Measurements from ENCODE around the gene TRPC6. TPM values are rescaled to one million over a fixed set of nuclear protein-coding genes. Genes with fewer than 3 reads are reported as not detected.
A peak's percentile ranks its signal among the peaks of the same experiment; 100 is the strongest.

Gene TRPC6
- total RNA-seq, 5 donors from 2014 or later (not counting 1 experiment from before 2014, with no cell fraction given): not detected

- H3K27ac Mint-ChIP-seq: no peak overlapping the region
- 100% methylated on average over 1 of the region's 4 CpGs for WGBS (ENCODE audit: insufficient coverage)
- no peaks in the 10 kb centered on the region for H3K4me1 ChIP-seq (ENCODE audit: control insufficient read depth in 1 of 2, extremely low read depth in 1 of 2, insufficient read depth in 2 of 2, low read length in 2 of 2)
- no peak overlapping the region for H3K4me3 Mint-ChIP-seq
- no peak overlapping the region for H3K27ac ChIP-seq (ENCODE audit: low read length)
- H3K36me3 ChIP-seq (ENCODE audit: control insufficient read depth in 2 of 2, extremely low read depth in 1 of 2, insufficient read depth in 1 of 2, low read length in 1 of 2): no peaks in the 10 kb centered on the region
- no peaks in the 10 kb centered on the region for H3K36me3 Mint-ChIP-seq
- ATAC-seq (replicated peaks in 1 of 4): no peak
- no peaks in the 10 kb centered on the region for H3K4me1 Mint-ChIP-seq
- POLR2A ChIA-PET: no interaction called here
- no peak overlapping the region for H3K4me3 ChIP-seq (ENCODE audit: control insufficient read depth in 1 of 2, extremely low read depth in 1 of 2, low read length in 1 of 2)
- no peaks in the 10 kb centered on the region for H3K27me3 Mint-ChIP-seq
- no peaks in the 10 kb centered on the region for H3K27me3 ChIP-seq (replicated peaks in 1 of 2; ENCODE audit: control insufficient read depth in 2 of 2, extremely low read depth in 1 of 2, insufficient read depth in 2 of 2, low read length in 1 of 2)
- no peak for DNase-seq
- H3K9me3 Mint-ChIP-seq: peaks cover 0 to 7% (median 5%) of the 10 kb centered on the region in 3 donors
- no peaks in the 10 kb centered on the region for H3K9me3 ChIP-seq
- CTCF ChIA-PET: no interaction called here
These were observed 101.2 kb downstream of the TRPC6 start for GRCh38 chr11:101482556-101483124.

- no peak overlapping the region for H3K27ac ChIP-seq (ENCODE audit: low read length)
- CTCF ChIA-PET: no interaction called here
These were observed 105.0 kb downstream of the TRPC6 start for GRCh38 chr11:101478587-101479369.

GRCh38 chr11:101477926-101478325 is 105.9 kb downstream of the TRPC6 start:
- no peak for DNase-seq
- H3K27ac ChIP-seq (ENCODE audit: low read length): no peak overlapping the region
- Mint-ChIP-seq H3K36me3 (no peaks in the 10 kb centered on the region), H3K27me3 (no peaks in the 10 kb centered on the region), H3K4me1 (no peaks in the 10 kb centered on the region), H3K9me3 (peaks cover 3 to 5% (median 4%) of the 10 kb centered on the region in 3 donors), H3K27ac (no peak overlapping the region), H3K4me3 (no peak overlapping the region)
- H3K4me1 ChIP-seq (ENCODE audit: control insufficient read depth in 1 of 2, extremely low read depth in 1 of 2, insufficient read depth in 2 of 2, low read length in 2 of 2): no peaks in the 10 kb centered on the region
- no peaks in the 10 kb centered on the region for H3K36me3 ChIP-seq (ENCODE audit: control insufficient read depth in 2 of 2, extremely low read depth in 1 of 2, insufficient read depth in 1 of 2, low read length in 1 of 2)
- no peak overlapping the region for H3K4me3 ChIP-seq (ENCODE audit: control insufficient read depth in 1 of 2, extremely low read depth in 1 of 2, low read length in 1 of 2)
- no peak for ATAC-seq (replicated peaks in 1 of 4)
- no peaks in the 10 kb centered on the region for H3K27me3 ChIP-seq (replicated peaks in 1 of 2; ENCODE audit: control insufficient read depth in 2 of 2, extremely low read depth in 1 of 2, insufficient read depth in 2 of 2, low read length in 1 of 2)
- H3K9me3 ChIP-seq: no peaks in the 10 kb centered on the region
- 33% methylated on average over 1 of the region's 3 CpGs for WGBS (ENCODE audit: insufficient coverage)
- POLR2A ChIA-PET: no interaction called here
- CTCF ChIA-PET: no interaction called here

More at GRCh38 chr11:101478587-101479369, 105.0 kb downstream of the TRPC6 start:
- Mint-ChIP-seq H3K36me3 (no peaks in the 10 kb centered on the region), H3K27ac (no peak overlapping the region), H3K27me3 (no peaks in the 10 kb centered on the region), H3K4me1 (no peaks in the 10 kb centered on the region), H3K9me3 (peaks cover 3 to 5% (median 4%) of the 10 kb centered on the region in 3 donors), H3K4me3 (no peak overlapping the region)
- ATAC-seq (replicated peaks in 1 of 4): peak in 1 of 4 experiments; percentile 19
- H3K9me3 ChIP-seq: no peaks in the 10 kb centered on the region
- H3K4me1 ChIP-seq (ENCODE audit: control insufficient read depth in 1 of 2, extremely low read depth in 1 of 2, insufficient read depth in 2 of 2, low read length in 2 of 2): no peaks in the 10 kb centered on the region
- 67% methylated on average over 13 of the region's 13 CpGs for WGBS (ENCODE audit: insufficient coverage)
- H3K4me3 ChIP-seq (ENCODE audit: control insufficient read depth in 1 of 2, extremely low read depth in 1 of 2, low read length in 1 of 2): no peak overlapping the region
- no peaks in the 10 kb centered on the region for H3K27me3 ChIP-seq (replicated peaks in 1 of 2; ENCODE audit: control insufficient read depth in 2 of 2, extremely low read depth in 1 of 2, insufficient read depth in 2 of 2, low read length in 1 of 2)
- H3K36me3 ChIP-seq (ENCODE audit: control insufficient read depth in 2 of 2, extremely low read depth in 1 of 2, insufficient read depth in 1 of 2, low read length in 1 of 2): no peaks in the 10 kb centered on the region
- no peak for DNase-seq
- POLR2A ChIA-PET: no interaction called here

DNA sequence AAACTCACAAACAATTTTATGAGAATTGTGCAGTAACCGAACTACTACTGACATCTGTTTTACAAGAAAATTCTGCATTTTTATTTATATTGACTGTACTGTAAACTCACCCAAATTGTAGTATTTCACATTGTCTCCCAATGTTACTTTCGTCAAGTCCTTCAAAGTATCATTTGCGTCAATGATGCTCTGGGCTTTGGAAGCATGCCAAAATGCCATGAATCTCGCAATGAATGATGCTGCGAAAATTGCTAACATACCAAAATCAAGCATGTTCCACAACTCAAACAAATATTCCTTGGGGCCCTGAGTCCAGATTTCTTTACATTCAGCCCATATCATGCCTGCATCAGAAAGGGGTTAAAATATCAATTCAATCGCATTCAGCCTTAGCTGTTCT is 107.6 kb downstream of the TRPC6 start:
- H3K4me3 Mint-ChIP-seq: no peak overlapping the region
- peaks cover 0 to 4% (median 0%) of the 10 kb centered on the region in 3 donors for H3K9me3 Mint-ChIP-seq
- WGBS (ENCODE audit: insufficient coverage): 80% methylated on average over 4 of the region's 6 CpGs
- no peak overlapping the region for H3K27ac Mint-ChIP-seq
- no peaks in the 10 kb centered on the region for H3K36me3 ChIP-seq (ENCODE audit: control insufficient read depth in 2 of 2, extremely low read depth in 1 of 2, insufficient read depth in 1 of 2, low read length in 1 of 2)
- H3K4me1 Mint-ChIP-seq: no peaks in the 10 kb centered on the region
- CTCF ChIA-PET: no interaction called here
- ATAC-seq (replicated peaks in 1 of 4): no peak
- H3K4me1 ChIP-seq (ENCODE audit: control insufficient read depth in 1 of 2, extremely low read depth in 1 of 2, insufficient read depth in 2 of 2, low read length in 2 of 2): no peaks in the 10 kb centered on the region
- H3K27me3 Mint-ChIP-seq: no peaks in the 10 kb centered on the region
- no peaks in the 10 kb centered on the region for H3K9me3 ChIP-seq
- no peak overlapping the region for H3K4me3 ChIP-seq (ENCODE audit: control insufficient read depth in 1 of 2, extremely low read depth in 1 of 2, low read length in 1 of 2)
- H3K36me3 Mint-ChIP-seq: no peaks in the 10 kb centered on the region
- no peak for DNase-seq
- H3K27me3 ChIP-seq (replicated peaks in 1 of 2; ENCODE audit: control insufficient read depth in 2 of 2, extremely low read depth in 1 of 2, insufficient read depth in 2 of 2, low read length in 1 of 2): no peaks in the 10 kb centered on the region
- POLR2A ChIA-PET: no interaction called here
- H3K27ac ChIP-seq (ENCODE audit: low read length): no peak overlapping the region

GRCh38 chr11:101475699-101476098 is 108.1 kb downstream of the TRPC6 start:
- CTCF ChIA-PET: no interaction called here
- POLR2A ChIA-PET: no interaction called here
- H3K4me1 ChIP-seq (ENCODE audit: control insufficient read depth in 1 of 2, extremely low read depth in 1 of 2, insufficient read depth in 2 of 2, low read length in 2 of 2): no peaks in the 10 kb centered on the region

DNA sequence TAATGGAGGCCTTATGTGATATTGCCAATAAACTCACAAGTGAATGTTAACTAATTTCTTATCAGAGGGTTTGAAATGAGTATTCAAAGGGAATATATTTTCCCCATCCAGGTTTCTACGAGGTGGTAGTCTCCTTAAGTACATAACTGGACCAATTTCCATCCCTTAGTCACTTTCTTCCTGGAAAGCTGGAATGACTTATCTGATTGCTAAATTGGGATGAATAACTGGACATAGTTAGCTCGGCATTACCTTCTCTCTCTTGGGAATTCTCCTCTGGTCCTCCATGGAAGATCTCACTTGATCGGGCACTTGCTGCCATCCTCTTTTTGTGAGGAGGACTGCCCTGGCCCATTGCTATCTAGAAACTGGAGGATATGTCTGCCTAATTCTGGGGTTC is 109.1 kb downstream of the TRPC6 start:
- H3K27ac Mint-ChIP-seq: no peak overlapping the region
- no peaks in the 10 kb centered on the region for H3K27me3 ChIP-seq (replicated peaks in 1 of 2; ENCODE audit: control insufficient read depth in 2 of 2, extremely low read depth in 1 of 2, insufficient read depth in 2 of 2, low read length in 1 of 2)
- peaks cover 0 to 4% (median 0%) of the 10 kb centered on the region in 3 donors for H3K9me3 Mint-ChIP-seq
- H3K27ac ChIP-seq (ENCODE audit: low read length): no peak overlapping the region
- DNase-seq (no peak), ATAC-seq (replicated peaks in 1 of 4) (no peak)
- POLR2A ChIA-PET: no interaction called here
- no peaks in the 10 kb centered on the region for H3K27me3 Mint-ChIP-seq
- H3K36me3 ChIP-seq (ENCODE audit: control insufficient read depth in 2 of 2, extremely low read depth in 1 of 2, insufficient read depth in 1 of 2, low read length in 1 of 2): no peaks in the 10 kb centered on the region
- H3K4me1 ChIP-seq (ENCODE audit: control insufficient read depth in 1 of 2, extremely low read depth in 1 of 2, insufficient read depth in 2 of 2, low read length in 2 of 2): no peaks in the 10 kb centered on the region
- no peaks in the 10 kb centered on the region for H3K4me1 Mint-ChIP-seq
- H3K4me3 ChIP-seq (ENCODE audit: control insufficient read depth in 1 of 2, extremely low read depth in 1 of 2, low read length in 1 of 2): no peak overlapping the region
- H3K4me3 Mint-ChIP-seq: no peak overlapping the region
- no peaks in the 10 kb centered on the region for H3K9me3 ChIP-seq
- H3K36me3 Mint-ChIP-seq: no peaks in the 10 kb centered on the region
- no CpG with 5 or more reads among the region's 3 CpGs for WGBS (ENCODE audit: insufficient coverage)
- CTCF ChIA-PET: no interaction called here

More at GRCh38 chr11:101475699-101476098, 108.1 kb downstream of the TRPC6 start:
- Mint-ChIP-seq H3K9me3 (peaks cover 0 to 4% (median 0%) of the 10 kb centered on the region in 3 donors), H3K27me3 (no peaks in the 10 kb centered on the region), H3K36me3 (no peaks in the 10 kb centered on the region), H3K4me3 (no peak overlapping the region), H3K27ac (no peak overlapping the region), H3K4me1 (no peaks in the 10 kb centered on the region)
- ATAC-seq (replicated peaks in 1 of 4) (no peak), DNase-seq (no peak)
- no peaks in the 10 kb centered on the region for H3K36me3 ChIP-seq (ENCODE audit: control insufficient read depth in 2 of 2, extremely low read depth in 1 of 2, insufficient read depth in 1 of 2, low read length in 1 of 2)
- WGBS (ENCODE audit: insufficient coverage): no CpG with 5 or more reads among the region's 4 CpGs
- no peaks in the 10 kb centered on the region for H3K9me3 ChIP-seq
- no peak overlapping the region for H3K4me3 ChIP-seq (ENCODE audit: control insufficient read depth in 1 of 2, extremely low read depth in 1 of 2, low read length in 1 of 2)
- H3K27ac ChIP-seq (ENCODE audit: low read length): no peak overlapping the region
- H3K27me3 ChIP-seq (replicated peaks in 1 of 2; ENCODE audit: control insufficient read depth in 2 of 2, extremely low read depth in 1 of 2, insufficient read depth in 2 of 2, low read length in 1 of 2): no peaks in the 10 kb centered on the region
